ENCODE data around the gene GPC5. TPM values are rescaled to one million over a fixed set of nuclear protein-coding genes. Genes with fewer than 3 reads are reported as not detected.

GPC5 gene
- total RNA-seq, 1 experiment from 2014 or later: 0.15 TPM

DNA sequence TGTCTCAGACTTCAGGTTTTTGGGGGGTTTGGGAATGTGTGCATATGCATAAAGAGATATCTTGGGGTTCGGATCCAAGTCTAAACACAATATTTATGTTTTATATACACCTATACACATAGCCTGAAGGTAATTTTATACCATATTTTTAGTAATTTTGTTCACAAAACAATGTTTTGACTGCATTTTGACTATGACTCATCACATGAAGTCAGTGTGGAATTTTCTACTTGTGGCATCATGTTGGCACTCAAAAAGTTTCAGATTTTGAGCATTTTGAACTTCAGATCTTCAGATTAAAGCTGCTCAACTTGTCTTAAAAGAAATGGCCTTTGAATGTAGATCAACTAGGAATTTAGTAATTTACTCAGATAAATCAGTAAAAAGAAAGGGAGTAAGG is 1115.3 kb downstream of the GPC5 start:
- Histone ChIP-seq H3K18ac (ENCODE audit: insufficient read length, low read depth, low read length) (no peak overlapping the region), H3K4me1 (ENCODE audit: insufficient read depth, low read length) (no peaks in the 10 kb centered on the region), H3K4ac (ENCODE audit: low read depth, low read length) (no peak overlapping the region), H2BK120ac (ENCODE audit: low read depth, low read length, poor library complexity, severe bottlenecking) (no peak overlapping the region), H4K8ac (replicated peaks; ENCODE audit: insufficient read length, low read depth, low read length) (no peak overlapping the region), H3K4me2 (ENCODE audit: insufficient read depth, insufficient read length, low read length) (no peak overlapping the region), H2AFZ (ENCODE audit: low read length) (no peak overlapping the region), H4K91ac (ENCODE audit: insufficient read length, low read depth, low read length) (no peak overlapping the region), H3K27ac (ENCODE audit: insufficient read length, low read depth, low read length) (no peak overlapping the region), H3K14ac (ENCODE audit: insufficient read depth, low read length) (no peak overlapping the region), H3K9me3 (ENCODE audit: control insufficient read depth, low read depth, low read length) (no peaks in the 10 kb centered on the region), H2BK20ac (ENCODE audit: low read depth, low read length, poor library complexity, severe bottlenecking) (no peak overlapping the region), H3K23ac (ENCODE audit: insufficient read length, low read depth, low read length) (no peak overlapping the region), H3K9ac (ENCODE audit: extremely low read depth, insufficient read length, low read length) (no peak overlapping the region), H3T11ph (ENCODE audit: low read length) (no peak overlapping the region), H3K79me2 (ENCODE audit: insufficient read depth, low read length) (no peaks in the 10 kb centered on the region), H4K5ac (ENCODE audit: insufficient read length, low read depth, low read length) (no peak overlapping the region), H2BK15ac (ENCODE audit: low read depth, low read length) (no peak overlapping the region), H4K20me1 (ENCODE audit: control insufficient read depth, insufficient read depth, insufficient read length) (no peaks in the 10 kb centered on the region), H2BK12ac (ENCODE audit: insufficient read length, low read depth, low read length) (no peak overlapping the region), H2BK5ac (ENCODE audit: insufficient read length, low read length) (no peak overlapping the region), H3K79me1 (ENCODE audit: insufficient read depth, low read depth, low read length, poor library complexity, severe bottlenecking) (no peaks in the 10 kb centered on the region), H3K56ac (ENCODE audit: insufficient read length, low read depth, low read length) (no peak overlapping the region), H3K23me2 (ENCODE audit: insufficient read length, low read depth, low read length, poor library complexity, severe bottlenecking) (no peaks in the 10 kb centered on the region), H2AK5ac (ENCODE audit: insufficient read length, low read length) (no peak overlapping the region), H3K27me3 (ENCODE audit: insufficient read depth, low read length) (no peaks in the 10 kb centered on the region)
- H3K4me1 Mint-ChIP-seq: peaks cover 6 to 8% of the 10 kb centered on the region in 2 experiments; a peak in 3 of 4 replicates
- H3K36me3 Mint-ChIP-seq (ENCODE audit: insufficient read depth in 1 of 3, low read depth in 3 of 3): peaks cover 0 to 10% (median 8%) of the 10 kb centered on the region in 3 experiments; a peak in 6 of 7 replicates
- TF ChIP-seq CTCF (conservative IDR thresholded peaks at IDR 0.05): no peak
- no peak overlapping the region for H3K27ac Mint-ChIP-seq
- H3K4me3 Mint-ChIP-seq: no peak overlapping the region
- DNase-seq: no peak
- no peaks in the 10 kb centered on the region for H3K27me3 Mint-ChIP-seq (ENCODE audit: low read depth)
- peaks cover 10 to 19% of the 10 kb centered on the region in 2 experiments for H3K9me3 Mint-ChIP-seq
- no CpG with 5 or more reads among the region's 1 CpG for WGBS (ENCODE audit: extremely low coverage, insufficient read length, low lambda C conversion rate)

Measured in H9 (cell line).